CD4-positive, alpha-beta T cell (primary cell): ENCODE data around the gene MMP10. TPM values are rescaled to one million over a fixed set of nuclear protein-coding genes. Genes with fewer than 3 reads are reported as not detected.

ENCODE experiments used
- ATAC-seq: fragments of 200-7000 bp; cut with Tn5 transposase; one replicate; pipeline ENCODE4 v1.10.0; 2022; ENCODE audit warnings: mild to moderate bottlenecking; ENCODE audit not compliant: poor library complexity
- CTCF ChIA-PET: fragments of 350-600 bp; sonication (Branson Sonifier 250); formaldehyde crosslinking; loops from one replicate; lab custom pipeline; 2021; ENCODE audit warnings: antibody characterized with exemption, inconsistent platforms; lab: Charles Lee
- POLR2A ChIA-PET: fragments of 350-600 bp; sonication (Branson Sonifier 250); formaldehyde crosslinking; loops from one replicate; lab custom pipeline; 2021; ENCODE audit warnings: antibody characterized with exemption, inconsistent platforms; lab: Charles Lee
- DNase-seq, 14 experiments: peaks; one replicate each; pipeline ENCODE4 v3.0.0-alpha.2; 2013 to 2020; ENCODE audit warnings: mixed read lengths in 2 of 14
- H3K27ac ChIP-seq, 2 donors: one replicate each; pipeline versions ENCODE4 v1.5.1 to v1.7.0; 2013; ENCODE audit warnings: low read length in 2 of 2, low read depth in 1 of 2, mild to moderate bottlenecking in 1 of 2
- H3K27me3 ChIP-seq, 2 experiments: 1 replicate in 1 of 2; 2 replicates in 1 of 2; pipeline versions ENCODE4 v1.6.1 to v1.7.0; 2013; ENCODE audit warnings: low read length in 2 of 2, control low read depth in 1 of 2, mild to moderate bottlenecking in 1 of 2, moderate library complexity in 1 of 2; ENCODE audit not compliant: insufficient read depth in 2 of 2, control insufficient read depth in 1 of 2
- H3K36me3 ChIP-seq: one replicate; pipeline ENCODE4 v1.6.1; 2013; ENCODE audit warnings: low read length, control low read depth; ENCODE audit not compliant: insufficient read depth
- H3K4me1 ChIP-seq: one replicate; pipeline ENCODE4 v1.6.1; 2013; ENCODE audit warnings: low read length, control low read depth; ENCODE audit not compliant: insufficient read depth
- H3K4me3 ChIP-seq: one replicate; pipeline ENCODE4 v1.5.1; 2013; ENCODE audit warnings: mild to moderate bottlenecking, low read length, moderate library complexity
- H3K9me3 ChIP-seq, 2 experiments: 1 replicate in 1 of 2; 2 replicates in 1 of 2; pipeline versions ENCODE4 v1.6.1 to v1.7.0; 2013; ENCODE audit warnings: low read length in 2 of 2, mild to moderate bottlenecking in 2 of 2, control low read depth in 1 of 2, moderate library complexity in 1 of 2; ENCODE audit not compliant: control insufficient read depth in 1 of 2, insufficient read depth in 1 of 2
- H3K27ac Mint-ChIP-seq: one replicate; pipeline ENCODE4 v1.8.0; 2020; ENCODE audit warnings: mixed read lengths
- H3K27me3 Mint-ChIP-seq: one replicate; pipeline ENCODE4 v1.8.0; 2021; ENCODE audit warnings: mixed read lengths
- H3K36me3 Mint-ChIP-seq: one replicate; pipeline ENCODE4 v1.8.0; 2021; ENCODE audit warnings: low read depth, mixed read lengths
- H3K4me1 Mint-ChIP-seq: one replicate; pipeline ENCODE4 v1.8.0; 2021; ENCODE audit warnings: low read depth, mixed read lengths
- H3K4me3 Mint-ChIP-seq: one replicate; pipeline ENCODE4 v1.8.0; 2020; ENCODE audit warnings: mild to moderate bottlenecking, mixed read lengths
- H3K9me3 Mint-ChIP-seq: one replicate; pipeline ENCODE4 v1.8.0; 2020; ENCODE audit warnings: mixed read lengths
- intact Hi-C, 2 experiments: fragments of 100-400 bp; cut with DNase I in 1 of 2; cut with micrococcal nuclease in 1 of 2; formaldehyde crosslinking; loops; one replicate each; pipeline versions ENCODE4 v1.15.1 to v1.9.0; 2023 to 2025; cut with DNase I, micrococcal nuclease
- polyA plus RNA-seq, 2 donors: library from polyadenylated mRNA; unstranded; fragments of 120-200 nt; gene quantifications; one replicate each; pipeline ENCODE4 v1.2.1, GENCODE V29; 2013
- total RNA-seq, 174 experiments: library from RNA in 2 of 174; stranded (reverse) in 2 of 174; gene quantifications; one replicate each; pipeline ENCODE4 v1.2.3 and lab custom pipeline; 2021 to 2026
- TF ChIP-seq, protein P1 (sequence below): fragments of 200-600 bp; IDR thresholded peaks from one replicate; pipeline ENCODE4 v1.8.0; 2022; ENCODE audit warnings: antibody characterized with exemption, mild to moderate bottlenecking

Gene MMP10
- total RNA-seq (not detected), total RNA-seq (lab: John Stamatoyannopoulos, UW) (0 to 1.6 (median 0) reads per million in 172 experiments)
- not detected for polyA plus RNA-seq (2013, experiment 1 of 2)
- polyA plus RNA-seq (2013, experiment 2 of 2), result not detected

DNA sequence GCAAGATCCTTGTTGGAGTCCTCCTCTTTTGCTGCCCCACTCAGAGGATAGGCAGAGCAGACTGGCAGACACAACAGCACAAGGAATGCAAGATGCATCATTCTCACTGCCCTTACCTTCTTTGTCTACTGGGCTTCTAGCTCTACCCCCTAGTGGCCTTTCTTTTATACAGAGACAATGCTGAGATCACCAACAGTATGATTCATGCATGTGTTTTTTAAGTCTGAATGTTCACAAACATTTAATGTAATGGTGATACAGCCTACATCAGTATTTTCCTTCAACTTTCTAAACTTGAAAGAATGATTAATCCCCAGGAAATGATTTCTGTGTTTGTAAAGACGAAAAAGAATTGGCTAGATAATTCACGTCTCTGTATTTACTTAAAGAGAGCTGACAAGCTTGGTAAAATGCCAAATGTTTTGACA, at the start of gene MMP10:
Gene MMP10, minus strand, starts transcription at position 138 of the 428 bp plus-strand sequence. Its CDS starts 37 bp downstream, at position 101.
- intact Hi-C loops, result no loop called here
- TF ChIP-seq, protein P1, sequence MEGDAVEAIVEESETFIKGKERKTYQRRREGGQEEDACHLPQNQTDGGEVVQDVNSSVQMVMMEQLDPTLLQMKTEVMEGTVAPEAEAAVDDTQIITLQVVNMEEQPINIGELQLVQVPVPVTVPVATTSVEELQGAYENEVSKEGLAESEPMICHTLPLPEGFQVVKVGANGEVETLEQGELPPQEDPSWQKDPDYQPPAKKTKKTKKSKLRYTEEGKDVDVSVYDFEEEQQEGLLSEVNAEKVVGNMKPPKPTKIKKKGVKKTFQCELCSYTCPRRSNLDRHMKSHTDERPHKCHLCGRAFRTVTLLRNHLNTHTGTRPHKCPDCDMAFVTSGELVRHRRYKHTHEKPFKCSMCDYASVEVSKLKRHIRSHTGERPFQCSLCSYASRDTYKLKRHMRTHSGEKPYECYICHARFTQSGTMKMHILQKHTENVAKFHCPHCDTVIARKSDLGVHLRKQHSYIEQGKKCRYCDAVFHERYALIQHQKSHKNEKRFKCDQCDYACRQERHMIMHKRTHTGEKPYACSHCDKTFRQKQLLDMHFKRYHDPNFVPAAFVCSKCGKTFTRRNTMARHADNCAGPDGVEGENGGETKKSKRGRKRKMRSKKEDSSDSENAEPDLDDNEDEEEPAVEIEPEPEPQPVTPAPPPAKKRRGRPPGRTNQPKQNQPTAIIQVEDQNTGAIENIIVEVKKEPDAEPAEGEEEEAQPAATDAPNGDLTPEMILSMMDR, result no peak
- POLR2A ChIA-PET, result no interaction called here
- DNase-seq (no peak), ATAC-seq (no peak)
- Histone ChIP-seq H3K27me3 (peaks cover 0 to 6% of the 10 kb centered on the region in 2 experiments), H3K4me1 (no peaks in the 10 kb centered on the region), H3K27ac (no peak within 1 kb of the TSS), H3K4me3 (no peak within 1 kb of the TSS), H3K36me3 (no peaks in the 10 kb centered on the region), H3K9me3 (no peaks in the 10 kb centered on the region)
- CTCF ChIA-PET, result no interaction called here
- no peaks in the 10 kb centered on the region for H3K4me1 Mint-ChIP-seq
- peaks cover 13% of the 10 kb centered on the region for H3K27me3 Mint-ChIP-seq
- H3K4me3 Mint-ChIP-seq, result no peak within 1 kb of the TSS
- no peak within 1 kb of the TSS for H3K27ac Mint-ChIP-seq
- H3K9me3 Mint-ChIP-seq, result no peaks in the 10 kb centered on the region
- no peaks in the 10 kb centered on the region for H3K36me3 Mint-ChIP-seq

DNA sequence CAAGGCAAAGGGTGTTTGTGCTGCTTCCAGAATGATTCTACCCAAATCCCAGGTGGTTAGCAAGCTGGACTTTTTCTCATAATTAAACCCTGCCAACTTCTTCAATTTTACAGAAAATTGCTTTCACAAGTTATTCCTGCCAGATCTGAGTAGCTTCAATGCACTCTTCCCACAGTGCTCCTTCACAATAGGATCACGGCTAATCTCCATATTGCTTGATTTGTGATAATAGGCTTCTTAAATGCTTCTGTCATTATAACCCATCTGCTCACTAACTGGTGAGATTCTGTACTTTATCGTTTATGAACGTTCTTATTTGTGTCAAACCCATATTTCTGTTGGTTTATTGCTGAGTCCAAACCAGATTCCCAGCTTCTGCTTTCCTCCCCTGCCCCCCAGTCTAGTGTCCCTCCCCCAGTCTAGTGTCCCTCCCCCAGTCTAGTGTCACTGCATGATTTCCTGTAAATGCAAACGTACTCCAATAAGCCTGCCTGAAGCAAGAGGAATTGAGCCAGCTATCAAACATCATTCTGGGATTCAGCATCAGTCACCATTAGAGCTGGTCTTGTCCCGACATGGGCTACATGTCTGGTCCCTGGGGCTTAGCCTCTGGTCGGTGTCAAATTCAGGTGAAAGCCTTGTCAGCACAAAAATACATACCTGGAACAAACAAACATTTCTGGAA, 49.0 kb upstream of the MMP10 start:
- no peaks in the 10 kb centered on the region for H3K36me3 Mint-ChIP-seq
- ChIA-PET POLR2A (no interaction called here), CTCF (no interaction called here)
- ATAC-seq (no peak), DNase-seq (no peak)
- peaks cover 10 to 24% of the 10 kb centered on the region in 2 experiments for H3K27me3 ChIP-seq
- H3K27ac Mint-ChIP-seq, result no peak overlapping the region
- H3K27ac ChIP-seq, result no peak overlapping the region
- no peaks in the 10 kb centered on the region for H3K4me1 ChIP-seq
- peaks cover 39% of the 10 kb centered on the region for H3K27me3 Mint-ChIP-seq
- H3K36me3 ChIP-seq, result no peaks in the 10 kb centered on the region
- H3K9me3 ChIP-seq, result peaks cover 0 to 15% of the 10 kb centered on the region in 2 experiments
- peaks cover 2% of the 10 kb centered on the region for H3K9me3 Mint-ChIP-seq
- no peak overlapping the region for H3K4me3 ChIP-seq
- H3K4me1 Mint-ChIP-seq, result no peaks in the 10 kb centered on the region
- intact Hi-C loops, result no loop called here
- TF ChIP-seq, protein P1, result no peak
- no peak overlapping the region for H3K4me3 Mint-ChIP-seq

DNA sequence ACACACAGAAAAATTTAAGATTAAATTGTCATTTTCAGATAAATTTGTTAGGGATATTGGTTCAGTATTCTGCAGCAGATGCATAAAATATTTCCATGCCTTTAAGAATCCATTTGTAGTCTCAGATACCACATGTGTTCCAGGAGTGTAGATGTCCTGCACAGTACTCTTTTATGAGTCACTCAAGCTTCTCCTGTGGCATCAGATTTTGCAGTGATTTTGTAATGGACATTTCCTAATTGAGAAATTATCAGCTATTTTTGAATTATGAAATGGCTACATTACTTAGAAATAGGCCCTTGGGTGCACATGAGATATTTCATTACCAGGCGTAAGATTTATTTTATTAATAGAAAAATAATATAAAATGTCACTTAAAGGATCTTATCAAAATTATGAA, 44.1 kb upstream of the MMP10 start:
- H3K9me3 Mint-ChIP-seq, result peaks cover 2% of the 10 kb centered on the region
- peaks cover 12% of the 10 kb centered on the region for H3K27me3 Mint-ChIP-seq
- intact Hi-C loops, result no loop called here
- no peaks in the 10 kb centered on the region for H3K4me1 Mint-ChIP-seq
- Histone ChIP-seq H3K4me1 (no peaks in the 10 kb centered on the region), H3K27ac (no peak overlapping the region), H3K4me3 (no peak overlapping the region), H3K27me3 (peaks cover 0 to 2% of the 10 kb centered on the region in 2 experiments), H3K36me3 (no peaks in the 10 kb centered on the region), H3K9me3 (peaks cover 0 to 16% of the 10 kb centered on the region in 2 experiments)
- no peaks in the 10 kb centered on the region for H3K36me3 Mint-ChIP-seq
- H3K27ac Mint-ChIP-seq, result no peak overlapping the region
- POLR2A ChIA-PET, result no interaction called here
- CTCF ChIA-PET, result no interaction called here
- DNase-seq (no peak), ATAC-seq (no peak)
- TF ChIP-seq, protein P1, result no peak
- H3K4me3 Mint-ChIP-seq, result no peak overlapping the region
